Measurements from ENCODE around the gene FYN. TPM values are rescaled to one million over a fixed set of nuclear protein-coding genes. Genes with fewer than 3 reads are reported as not detected.
A peak's percentile ranks its signal among the peaks of the same experiment; 100 is the strongest.

The FYN gene
- total and polyA plus RNA-seq, 9 of the 15 experiments (the other 6 are each of a cell fraction or from before 2014, with no cell fraction given), result 2.9 to 22.1 (median 11.4) TPM

DNA sequence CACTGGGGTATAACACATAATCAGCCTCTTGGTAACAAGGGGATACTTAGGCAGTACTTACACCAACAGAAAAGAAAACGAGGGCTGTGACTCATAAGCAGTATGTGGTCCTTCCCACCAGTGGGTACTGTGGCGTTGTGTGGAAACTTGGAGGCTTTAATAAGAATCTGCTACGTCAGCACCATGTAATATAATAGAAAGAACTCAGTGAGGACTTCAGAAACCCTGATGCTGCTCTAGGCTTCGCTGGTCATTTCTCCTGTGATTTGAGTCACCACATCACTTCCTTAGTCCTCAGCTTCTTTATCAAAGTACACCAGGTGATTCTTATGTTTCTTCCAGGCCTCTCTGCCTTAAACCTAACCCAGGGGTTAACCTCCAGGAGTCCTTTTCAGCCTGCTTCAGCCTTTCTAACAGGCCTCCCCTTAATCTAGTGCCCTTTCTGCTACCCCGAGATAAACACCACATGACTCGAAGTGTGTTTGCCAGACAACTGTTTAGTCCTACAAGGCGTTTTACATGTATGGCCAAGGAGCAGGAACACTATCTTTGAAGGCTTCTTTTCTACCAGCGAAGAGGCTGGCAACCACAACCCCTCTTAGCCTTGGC, 68.5 kb downstream of the FYN start (continued):
- TF ChIP-seq, protein P1, sequence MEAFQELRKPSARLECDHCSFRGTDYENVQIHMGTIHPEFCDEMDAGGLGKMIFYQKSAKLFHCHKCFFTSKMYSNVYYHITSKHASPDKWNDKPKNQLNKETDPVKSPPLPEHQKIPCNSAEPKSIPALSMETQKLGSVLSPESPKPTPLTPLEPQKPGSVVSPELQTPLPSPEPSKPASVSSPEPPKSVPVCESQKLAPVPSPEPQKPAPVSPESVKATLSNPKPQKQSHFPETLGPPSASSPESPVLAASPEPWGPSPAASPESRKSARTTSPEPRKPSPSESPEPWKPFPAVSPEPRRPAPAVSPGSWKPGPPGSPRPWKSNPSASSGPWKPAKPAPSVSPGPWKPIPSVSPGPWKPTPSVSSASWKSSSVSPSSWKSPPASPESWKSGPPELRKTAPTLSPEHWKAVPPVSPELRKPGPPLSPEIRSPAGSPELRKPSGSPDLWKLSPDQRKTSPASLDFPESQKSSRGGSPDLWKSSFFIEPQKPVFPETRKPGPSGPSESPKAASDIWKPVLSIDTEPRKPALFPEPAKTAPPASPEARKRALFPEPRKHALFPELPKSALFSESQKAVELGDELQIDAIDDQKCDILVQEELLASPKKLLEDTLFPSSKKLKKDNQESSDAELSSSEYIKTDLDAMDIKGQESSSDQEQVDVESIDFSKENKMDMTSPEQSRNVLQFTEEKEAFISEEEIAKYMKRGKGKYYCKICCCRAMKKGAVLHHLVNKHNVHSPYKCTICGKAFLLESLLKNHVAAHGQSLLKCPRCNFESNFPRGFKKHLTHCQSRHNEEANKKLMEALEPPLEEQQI (IDR thresholded peaks at IDR 0.05), result peak; percentile 72; the same call in 1 of the 2 replicates
- TF ChIP-seq, protein P2, sequence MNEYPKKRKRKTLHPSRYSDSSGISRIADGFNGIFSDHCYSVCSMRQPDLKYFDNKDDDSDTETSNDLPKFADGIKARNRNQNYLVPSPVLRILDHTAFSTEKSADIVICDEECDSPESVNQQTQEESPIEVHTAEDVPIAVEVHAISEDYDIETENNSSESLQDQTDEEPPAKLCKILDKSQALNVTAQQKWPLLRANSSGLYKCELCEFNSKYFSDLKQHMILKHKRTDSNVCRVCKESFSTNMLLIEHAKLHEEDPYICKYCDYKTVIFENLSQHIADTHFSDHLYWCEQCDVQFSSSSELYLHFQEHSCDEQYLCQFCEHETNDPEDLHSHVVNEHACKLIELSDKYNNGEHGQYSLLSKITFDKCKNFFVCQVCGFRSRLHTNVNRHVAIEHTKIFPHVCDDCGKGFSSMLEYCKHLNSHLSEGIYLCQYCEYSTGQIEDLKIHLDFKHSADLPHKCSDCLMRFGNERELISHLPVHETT (CRISPR knock-in tag; conservative IDR thresholded peaks at IDR 0.05 in 1 of 2, IDR thresholded peaks at IDR 0.05 in 1 of 2), result 0 out of 4 replicates have a peak, but pooled peaks of 1 of the 2 experiments have one; percentile 32
- peak; percentile 96 for TF ChIP-seq TAL1 (IDR thresholded peaks at IDR 0.05)
- TF ChIP-seq ZBTB17 (CRISPR knock-in tag; IDR thresholded peaks at IDR 0.05), result peak; percentile 53; the same call in 1 of the 2 replicates
- TF ChIP-seq, protein P3, sequence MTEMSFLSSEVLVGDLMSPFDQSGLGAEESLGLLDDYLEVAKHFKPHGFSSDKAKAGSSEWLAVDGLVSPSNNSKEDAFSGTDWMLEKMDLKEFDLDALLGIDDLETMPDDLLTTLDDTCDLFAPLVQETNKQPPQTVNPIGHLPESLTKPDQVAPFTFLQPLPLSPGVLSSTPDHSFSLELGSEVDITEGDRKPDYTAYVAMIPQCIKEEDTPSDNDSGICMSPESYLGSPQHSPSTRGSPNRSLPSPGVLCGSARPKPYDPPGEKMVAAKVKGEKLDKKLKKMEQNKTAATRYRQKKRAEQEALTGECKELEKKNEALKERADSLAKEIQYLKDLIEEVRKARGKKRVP (CRISPR knock-in tag; IDR thresholded peaks at IDR 0.05), result peak; percentile 24; the same call in 1 of the 2 replicates
- TF ChIP-seq STAT5A (IDR thresholded peaks at IDR 0.05; ENCODE audit: borderline replicate concordance, low read length), result peak; percentile 84
- no peak for TF ChIP-seq SRSF1 (IDR thresholded peaks at IDR 0.05; ENCODE audit: low read depth, low read length)
- 0 out of 2 replicates have a peak, but pooled peaks have one; percentile 22 for TF ChIP-seq L3MBTL2 (IDR thresholded peaks at IDR 0.05)
- no peak for TF ChIP-seq TAF1 (IDR thresholded peaks at IDR 0.05; ENCODE audit: control insufficient read depth, extremely low read depth, insufficient read depth, low read length, severe bottlenecking)
- peak; percentile 98 for TF ChIP-seq ZNF316 (IDR thresholded peaks at IDR 0.05)
- 0 out of 2 replicates have a peak, but pooled peaks have one; percentile 37 for TF ChIP-seq ATF7 (IDR thresholded peaks at IDR 0.05)
- peak; percentile 81 for TF ChIP-seq GATA2 (CRISPR knock-in tag; IDR thresholded peaks at IDR 0.05)
- TF ChIP-seq NR2C1 (IDR thresholded peaks at IDR 0.05), result peak; percentile 59
- TF ChIP-seq NR2C1 (tag; IDR thresholded peaks at IDR 0.05), result peak; percentile 45; the same call in 1 of the 2 replicates
- no peak for TF ChIP-seq NR2C2 (CRISPR knock-in tag; IDR thresholded peaks at IDR 0.05)
- peak; percentile 46 for TF ChIP-seq NR2C2 (tag; IDR thresholded peaks at IDR 0.05)
- TF ChIP-seq, protein P4, sequence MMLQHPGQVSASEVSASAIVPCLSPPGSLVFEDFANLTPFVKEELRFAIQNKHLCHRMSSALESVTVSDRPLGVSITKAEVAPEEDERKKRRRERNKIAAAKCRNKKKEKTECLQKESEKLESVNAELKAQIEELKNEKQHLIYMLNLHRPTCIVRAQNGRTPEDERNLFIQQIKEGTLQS (IDR thresholded peaks at IDR 0.05), result peak; percentile 49
- TF ChIP-seq, protein P4 (CRISPR knock-in tag; conservative IDR thresholded peaks at IDR 0.05), result 0 out of 2 replicates have a peak, but pooled peaks have one; percentile 33
- TF ChIP-seq ATF1 (CRISPR knock-in tag; IDR thresholded peaks at IDR 0.05), result no peak
- TF ChIP-seq ATF1 (tag; IDR thresholded peaks at IDR 0.05), result peak; percentile 60; the same call in 1 of the 2 replicates
- TF ChIP-seq NONO (IDR thresholded peaks at IDR 0.05; ENCODE audit: low read depth in 2 of 2, low read length in 1 of 2), result no peak
- no peak for TF ChIP-seq MCM3 (IDR thresholded peaks at IDR 0.05)

Data from K562 (cell line).